Measurements from ENCODE around the gene SLK.

DNA sequence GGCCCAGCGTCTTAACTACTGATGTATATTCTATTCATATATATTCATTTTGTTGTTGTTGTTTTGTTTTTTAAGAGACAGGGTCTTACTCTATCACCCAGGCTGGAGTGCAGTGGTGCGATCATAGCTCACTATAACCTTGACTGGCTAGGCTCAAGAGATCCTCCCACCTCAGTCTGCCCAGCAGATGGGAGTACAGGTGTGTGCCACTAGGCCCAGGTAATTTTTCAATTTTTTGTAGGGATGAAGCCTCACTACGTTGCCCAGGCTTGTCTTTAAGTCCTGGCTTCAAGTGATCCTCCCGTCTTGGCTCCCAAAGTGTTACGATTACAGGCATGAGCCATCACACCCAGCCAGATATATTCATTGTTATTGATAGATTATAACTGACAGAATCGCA is 36.1 kb upstream of the SLK start:
- TF ChIP-seq, protein P1, sequence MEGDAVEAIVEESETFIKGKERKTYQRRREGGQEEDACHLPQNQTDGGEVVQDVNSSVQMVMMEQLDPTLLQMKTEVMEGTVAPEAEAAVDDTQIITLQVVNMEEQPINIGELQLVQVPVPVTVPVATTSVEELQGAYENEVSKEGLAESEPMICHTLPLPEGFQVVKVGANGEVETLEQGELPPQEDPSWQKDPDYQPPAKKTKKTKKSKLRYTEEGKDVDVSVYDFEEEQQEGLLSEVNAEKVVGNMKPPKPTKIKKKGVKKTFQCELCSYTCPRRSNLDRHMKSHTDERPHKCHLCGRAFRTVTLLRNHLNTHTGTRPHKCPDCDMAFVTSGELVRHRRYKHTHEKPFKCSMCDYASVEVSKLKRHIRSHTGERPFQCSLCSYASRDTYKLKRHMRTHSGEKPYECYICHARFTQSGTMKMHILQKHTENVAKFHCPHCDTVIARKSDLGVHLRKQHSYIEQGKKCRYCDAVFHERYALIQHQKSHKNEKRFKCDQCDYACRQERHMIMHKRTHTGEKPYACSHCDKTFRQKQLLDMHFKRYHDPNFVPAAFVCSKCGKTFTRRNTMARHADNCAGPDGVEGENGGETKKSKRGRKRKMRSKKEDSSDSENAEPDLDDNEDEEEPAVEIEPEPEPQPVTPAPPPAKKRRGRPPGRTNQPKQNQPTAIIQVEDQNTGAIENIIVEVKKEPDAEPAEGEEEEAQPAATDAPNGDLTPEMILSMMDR (IDR thresholded peaks at IDR 0.05) = no peak
- TF ChIP-seq POLR2A (IDR thresholded peaks at IDR 0.05) = no peak
